Umbilical cord (tissue), 2 donors: ENCODE measurements around the gene KDELR3. TPM values are rescaled to one million over a fixed set of nuclear protein-coding genes. Genes with fewer than 3 reads are reported as not detected.
"Not testable (repeated sequence)": the region's sequence is repeated elsewhere in the genome, so short reads cannot be mapped to it uniquely, and the experiment has no call there.

Source experiments
- DNase-seq: peaks from one replicate; pipeline ENCODE4 v3.0.0-alpha.2; 2015; ENCODE audit warnings: low spot score
- total RNA-seq: library from RNA; depleted of rRNA; stranded (reverse); fragments of >200 nt; gene quantifications from one replicate; pipeline ENCODE4 v1.2.3, GENCODE V29; 2014; ENCODE audit warnings: low replicate concordance; ENCODE audit not compliant: insufficient read depth

Gene KDELR3
- total RNA-seq, 1 donor from 2014 or later: 71.7 TPM

- DNase-seq: no peak
These were observed 11.5 kb upstream of the KDELR3 start for GRCh38 chr22:38456272-38456835.

- no peak for DNase-seq
These were observed 10.8 kb upstream of the KDELR3 start for GRCh38 chr22:38456841-38457699.

DNA sequence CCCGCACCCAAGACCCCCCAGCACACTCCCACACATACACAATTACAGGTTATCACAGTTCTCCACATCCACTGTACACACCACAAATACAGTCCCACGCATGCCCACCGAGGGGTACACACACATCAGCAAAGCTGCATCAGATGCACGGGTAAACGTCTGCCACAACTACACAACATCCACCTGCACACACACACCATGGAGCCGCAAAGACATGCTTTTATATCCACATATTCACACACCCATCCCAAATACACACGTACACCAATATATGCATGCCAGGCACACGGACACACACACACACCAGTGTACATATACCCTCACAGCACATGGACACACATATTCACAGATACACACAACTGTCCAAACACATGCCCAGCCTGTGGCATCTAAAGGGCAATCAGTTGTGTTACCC, 7.5 kb upstream of the KDELR3 start:
- no peak for DNase-seq

DNA sequence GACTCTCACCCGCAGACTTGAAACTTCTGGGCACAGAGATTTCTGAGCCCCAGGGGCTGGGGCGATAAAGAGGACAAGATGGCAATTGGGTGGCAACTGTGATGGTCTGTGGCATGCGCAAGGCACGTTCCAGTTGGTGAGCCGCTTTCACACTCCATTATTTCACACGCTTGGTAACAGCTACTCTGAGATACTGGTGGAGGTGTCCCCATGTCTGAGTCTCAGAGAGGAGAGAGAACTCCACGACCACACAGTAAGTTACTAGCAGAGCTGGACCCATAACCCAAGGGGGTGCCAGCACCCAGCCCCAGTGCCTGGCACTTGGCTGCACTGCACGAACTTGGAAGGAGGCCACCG, 6.9 kb upstream of the KDELR3 start:
- DNase-seq: no peak

DNA sequence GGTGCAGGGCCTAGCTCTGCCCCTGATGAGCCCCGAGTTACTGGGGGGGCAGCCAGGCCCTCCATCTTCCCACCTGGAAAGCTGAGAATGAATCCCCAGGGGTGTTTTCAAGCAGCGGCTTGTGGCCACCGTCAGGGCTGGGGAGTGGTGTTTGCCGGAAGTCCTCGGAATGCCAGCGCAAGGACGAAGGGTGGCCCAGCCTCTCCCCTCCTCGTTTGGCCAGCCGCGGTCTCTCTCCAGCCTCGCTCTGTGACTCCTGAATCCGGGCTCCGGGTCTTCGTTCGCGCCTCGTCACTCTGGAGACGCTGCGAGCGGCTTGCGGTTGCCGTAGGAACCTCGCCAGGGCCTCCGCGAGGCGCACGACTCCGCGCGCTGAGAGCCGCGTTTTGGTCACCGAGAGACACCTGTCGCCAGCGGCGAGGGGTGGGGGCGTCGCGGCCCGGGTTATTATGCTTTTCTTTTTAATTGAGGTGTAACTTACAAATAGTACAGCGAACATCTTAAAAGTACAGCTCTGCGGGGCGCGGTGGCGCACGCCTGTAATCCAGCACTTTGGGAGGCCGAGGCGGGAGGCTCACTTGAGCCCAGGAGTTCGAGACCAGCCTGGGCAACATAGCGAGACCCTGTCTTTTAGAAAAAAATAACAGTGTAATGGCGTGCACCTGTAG, 6.3 kb upstream of the KDELR3 start:
- DNase-seq: peak; percentile 82

- DNase-seq: peak; percentile 41
These were observed 4.7 kb upstream of the KDELR3 start for GRCh38 chr22:38462960-38463784.

- no peak for DNase-seq
These were observed 2.8 kb upstream of the KDELR3 start for GRCh38 chr22:38464992-38465672.

- no peak for DNase-seq
These were observed 2.0 kb upstream of the KDELR3 start for GRCh38 chr22:38465673-38466490.

GRCh38 chr22:38467438-38467903, 425 bp upstream of the KDELR3 start:
- DNase-seq: no peak

DNA sequence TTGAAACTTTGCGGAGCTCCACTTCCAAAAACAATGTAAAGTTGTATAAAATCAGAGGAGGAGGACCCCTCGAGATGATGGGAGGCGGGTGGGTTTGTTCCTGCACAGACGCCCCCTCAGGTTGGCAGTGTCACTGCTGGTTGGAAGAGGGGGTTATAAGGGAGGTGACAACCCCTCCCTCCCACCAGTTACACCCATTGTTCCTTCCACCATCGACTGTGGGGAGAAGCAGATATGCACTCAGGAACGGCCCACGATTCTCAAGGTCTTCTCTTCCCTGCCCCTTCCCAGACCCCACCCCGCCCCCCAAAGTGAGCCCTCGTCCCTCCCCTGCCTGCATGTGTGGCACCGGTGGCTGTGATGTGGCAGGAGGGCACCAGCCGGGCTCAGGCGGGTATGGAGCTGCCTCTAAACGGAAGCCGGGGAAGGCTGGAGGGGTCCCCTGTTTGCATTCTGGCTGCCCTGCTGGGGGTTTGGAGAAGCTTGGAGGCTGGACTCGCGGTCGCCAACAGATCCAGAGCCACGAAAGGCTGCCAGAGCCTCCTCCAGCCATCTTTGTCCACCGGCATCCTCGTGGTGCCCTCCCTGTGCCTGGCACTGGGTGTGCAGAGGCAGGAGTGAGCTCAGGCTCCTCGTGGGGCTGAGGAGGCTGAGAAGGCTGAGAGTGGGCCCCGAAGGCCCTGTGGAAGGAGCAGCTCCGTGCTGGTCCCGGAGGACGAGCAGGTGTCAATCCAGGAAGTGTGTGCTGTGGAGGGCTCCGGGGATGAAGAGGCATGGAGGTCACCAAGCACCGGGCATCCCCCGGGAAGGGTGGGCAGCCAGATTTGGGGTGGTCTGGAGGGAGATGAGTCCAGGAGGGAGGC, 778 bp downstream of the KDELR3 start:
- no peak for DNase-seq

DNA sequence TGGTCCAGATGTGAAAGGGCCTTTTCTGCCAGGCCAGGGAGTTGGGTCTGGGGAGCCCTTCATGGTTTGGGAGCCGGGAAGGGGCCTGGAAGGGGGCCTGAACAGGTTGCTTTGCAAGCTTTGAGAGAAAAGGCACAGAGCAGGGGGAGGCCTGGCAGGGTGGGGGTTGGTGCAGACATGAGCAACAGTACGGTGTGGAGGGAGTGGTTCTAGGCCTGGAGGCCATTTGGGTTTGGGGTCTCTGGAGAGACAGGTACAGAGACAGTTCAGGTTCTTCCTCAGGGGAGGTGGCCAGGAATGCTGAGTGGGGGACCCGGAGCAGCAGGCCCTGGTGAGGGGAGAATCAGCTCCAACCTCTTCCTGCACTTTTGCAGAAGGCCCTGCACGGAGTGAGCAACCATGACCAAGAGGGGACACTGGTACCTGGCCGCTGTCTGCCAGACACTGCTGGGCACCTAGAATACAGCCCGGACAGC, 1.4 kb downstream of the KDELR3 start:
- DNase-seq: no peak

- not testable (repeated sequence) for DNase-seq
These were observed 2.3 kb downstream of the KDELR3 start for GRCh38 chr22:38470179-38470578.

DNA sequence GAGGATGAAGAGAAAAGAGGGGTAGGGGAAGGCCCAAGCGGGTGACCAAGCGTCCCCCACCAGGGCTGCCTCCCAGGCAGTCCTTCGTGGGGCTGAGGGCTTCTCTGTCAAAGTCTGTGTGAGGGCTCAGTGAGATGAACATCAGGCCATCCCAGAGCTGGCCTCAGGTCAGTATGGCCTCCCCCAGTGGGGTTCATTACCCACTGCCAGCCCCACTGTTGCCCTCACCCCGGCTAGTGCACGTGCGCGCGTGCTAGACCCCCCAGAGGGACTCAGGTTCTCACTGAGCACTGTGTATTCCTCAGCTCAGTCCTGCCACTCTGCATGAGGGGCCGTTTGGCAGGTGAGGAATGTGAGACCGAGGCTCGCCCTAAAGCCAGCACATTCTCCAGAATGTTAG, 3.3 kb downstream of the KDELR3 start:
- no peak for DNase-seq

- DNase-seq: no peak
These were observed 6.2 kb downstream of the KDELR3 start for GRCh38 chr22:38474003-38474607.

GRCh38 chr22:38477585-38477984, 9.7 kb downstream of the KDELR3 start:
- no peak for DNase-seq

GRCh38 chr22:38479096-38479837, 11.4 kb downstream of the KDELR3 start:
- DNase-seq: no peak

DNA sequence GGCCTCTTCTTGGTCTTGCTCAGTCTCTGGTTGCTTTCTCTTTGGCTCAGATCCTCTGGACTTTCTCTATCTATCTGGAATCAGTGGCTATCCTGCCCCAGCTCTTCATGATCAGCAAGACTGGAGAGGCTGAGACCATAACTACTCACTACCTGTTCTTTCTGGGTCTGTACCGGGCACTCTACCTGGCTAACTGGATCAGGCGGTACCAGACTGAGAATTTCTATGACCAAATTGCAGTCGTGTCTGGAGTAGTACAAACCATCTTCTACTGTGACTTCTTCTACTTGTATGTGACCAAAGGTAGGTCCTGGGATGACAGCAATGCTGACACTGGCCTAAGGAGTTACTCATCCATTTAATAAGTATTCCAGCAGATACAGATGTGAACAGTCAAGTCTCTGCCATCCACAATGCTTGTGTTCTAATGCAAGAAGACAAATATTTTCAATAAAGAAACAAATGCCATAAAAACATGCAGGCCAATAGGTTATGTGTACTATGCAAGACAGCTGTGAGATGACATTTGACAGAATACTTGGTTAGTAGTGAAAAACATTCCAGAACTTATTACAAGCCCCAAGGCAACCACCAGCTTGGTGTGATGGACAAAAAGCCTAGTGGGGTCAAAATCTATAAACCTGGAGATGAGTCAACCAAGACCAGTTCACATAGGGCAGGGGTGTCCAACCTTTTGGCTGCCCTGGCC, 13.4 kb downstream of the KDELR3 start:
- DNase-seq: no peak
